Amniotic stem cell (primary cell): ENCODE measurements around the gene TLE7.
A peak's percentile ranks its signal among the peaks of the same experiment; 100 is the strongest.

Source experiments
- DNase-seq: peaks from one replicate; lab custom pipeline; 2025; lab: John Stamatoyannopoulos, UW

Gene TLE7

GRCh38 chr16:71448274-71448866, 6.5 kb upstream of the TLE7 start:
- DNase-seq = no peak

GRCh38 chr16:71443714-71444113, 1.9 kb upstream of the TLE7 start:
- no peak for DNase-seq

GRCh38 chr16:71441348-71442050, 355 bp downstream of the TLE7 start:
- DNase-seq = no peak

GRCh38 chr16:71440669-71441347, 1.0 kb downstream of the TLE7 start:
- no peak for DNase-seq

GRCh38 chr16:71439523-71439922, 2.3 kb downstream of the TLE7 start:
- no peak for DNase-seq

- DNase-seq = no peak
Observed at GRCh38 chr16:71436473-71436872, 5.4 kb downstream of the TLE7 start.

- no peak for DNase-seq
Observed at GRCh38 chr16:71432906-71433305, 8.9 kb downstream of the TLE7 start.

GRCh38 chr16:71431991-71432390, 9.9 kb downstream of the TLE7 start:
- DNase-seq = no peak

- no peak for DNase-seq
Observed at GRCh38 chr16:71431176-71431575, 10.7 kb downstream of the TLE7 start.

- DNase-seq = no peak
Observed at GRCh38 chr16:71430744-71431143, 11.1 kb downstream of the TLE7 start.

GRCh38 chr16:71429581-71429980, 12.3 kb downstream of the TLE7 start:
- no peak for DNase-seq

GRCh38 chr16:71428883-71429282, 13.0 kb downstream of the TLE7 start:
- no peak for DNase-seq

- no peak for DNase-seq
Observed at GRCh38 chr16:71428385-71428784, 13.5 kb downstream of the TLE7 start.

GRCh38 chr16:71426880-71427615, 14.8 kb downstream of the TLE7 start:
- DNase-seq = no peak

GRCh38 chr16:71426069-71426879, 15.6 kb downstream of the TLE7 start:
- peak; percentile 21 for DNase-seq

GRCh38 chr16:71425746-71426068, 16.1 kb downstream of the TLE7 start:
- no peak for DNase-seq

GRCh38 chr16:71424626-71425025, 17.2 kb downstream of the TLE7 start:
- DNase-seq = no peak

GRCh38 chr16:71423865-71424264, 18.0 kb downstream of the TLE7 start:
- no peak for DNase-seq

GRCh38 chr16:71423016-71423415, 18.8 kb downstream of the TLE7 start:
- DNase-seq = no peak

GRCh38 chr16:71421911-71422310, 19.9 kb downstream of the TLE7 start:
- no peak for DNase-seq

GRCh38 chr16:71414038-71414437, 27.8 kb downstream of the TLE7 start:
- no peak for DNase-seq

GRCh38 chr16:71413341-71413740, 28.5 kb downstream of the TLE7 start:
- no peak for DNase-seq
